NOMO-1 (cell line): ENCODE results near the gene DIP2C.

Source experiments
- DNase-seq, 2 experiments: peaks; one replicate each; lab custom pipeline; 2025; ENCODE audit not compliant: unreplicated experiment in 2 of 2; lab: John Stamatoyannopoulos, UW

Gene DIP2C

DNA sequence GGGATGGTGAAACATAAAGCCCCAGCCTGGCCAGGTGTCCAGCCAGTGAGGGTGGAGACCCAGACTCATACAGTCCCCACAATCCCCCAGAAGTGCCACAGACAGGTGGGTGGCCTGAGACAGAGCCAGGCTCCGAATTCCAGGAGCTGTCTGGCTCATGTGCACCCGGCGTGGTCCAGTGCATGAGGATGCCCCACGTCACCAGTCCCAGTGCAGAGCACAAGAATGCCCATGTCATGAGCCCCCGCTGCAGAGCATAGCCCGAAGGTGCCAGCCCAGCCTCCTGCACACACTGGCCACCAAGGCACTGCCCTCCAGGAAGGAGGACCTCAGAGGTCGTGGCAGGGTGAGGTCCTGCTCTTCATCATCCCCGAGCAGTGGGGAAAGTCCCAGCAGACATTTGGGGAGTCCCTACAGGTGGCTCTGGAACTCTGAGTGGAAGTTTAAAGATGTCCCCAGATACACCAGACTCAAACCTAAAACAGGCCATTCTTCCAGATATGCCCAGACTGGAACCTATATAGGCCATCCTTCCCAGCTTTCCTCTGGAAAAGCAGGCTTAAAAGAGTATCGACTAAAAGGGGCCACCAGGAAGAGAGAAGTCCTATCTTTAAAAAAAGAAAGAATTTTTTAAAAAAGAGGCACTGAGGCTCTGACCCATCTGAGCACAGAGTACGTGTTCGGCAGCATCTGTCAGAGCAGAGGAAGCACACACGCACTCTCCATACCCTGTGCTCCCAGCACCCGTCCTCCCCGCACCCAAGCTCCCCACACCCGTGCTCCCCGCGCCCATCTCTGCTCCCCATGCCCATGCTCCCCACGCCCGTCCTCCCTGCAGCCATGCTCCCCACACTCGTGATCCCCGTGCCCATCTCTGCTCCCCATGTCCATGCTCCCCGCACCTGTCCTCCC is 11.5 kb downstream of the DIP2C start:
- no peak for DNase-seq

DNA sequence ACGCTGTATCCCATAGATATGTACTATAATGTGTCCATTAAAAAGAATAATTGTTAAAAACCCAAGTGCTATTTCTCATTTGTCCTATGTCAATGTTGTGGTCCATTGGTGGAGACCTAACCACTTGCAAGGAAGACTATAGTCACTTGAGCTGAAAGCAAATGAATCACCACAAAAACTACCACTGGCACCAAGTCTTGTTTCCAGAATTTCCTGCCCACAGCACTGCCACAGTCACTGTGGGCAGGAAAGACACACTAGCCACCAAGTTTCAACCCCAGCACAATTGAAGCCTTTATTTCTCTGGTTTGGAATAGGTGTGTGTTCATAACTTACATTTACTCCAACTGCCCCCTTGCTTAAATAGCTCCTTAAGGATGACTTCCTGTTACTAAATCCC is 12.4 kb downstream of the DIP2C start:
- no peak for DNase-seq

DNA sequence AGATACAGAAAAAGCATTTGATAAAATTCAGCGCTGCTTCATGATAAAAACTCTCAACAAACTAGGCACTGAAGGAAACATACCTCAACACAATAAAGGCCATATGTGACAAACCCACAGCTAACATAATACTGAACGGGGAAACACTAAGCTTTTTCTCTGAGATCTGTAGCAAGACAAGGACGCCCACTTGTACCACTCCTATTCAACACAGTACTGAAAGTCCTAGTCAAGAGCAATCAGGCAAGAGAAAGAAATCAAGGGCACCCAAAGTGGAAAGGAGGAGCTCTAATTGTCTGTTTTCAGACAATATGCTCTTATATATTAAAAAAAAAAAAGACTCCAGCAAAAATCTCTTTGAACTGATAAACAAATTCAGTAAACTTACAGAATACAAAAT is 13.3 kb downstream of the DIP2C start:
- no peak for DNase-seq

DNA sequence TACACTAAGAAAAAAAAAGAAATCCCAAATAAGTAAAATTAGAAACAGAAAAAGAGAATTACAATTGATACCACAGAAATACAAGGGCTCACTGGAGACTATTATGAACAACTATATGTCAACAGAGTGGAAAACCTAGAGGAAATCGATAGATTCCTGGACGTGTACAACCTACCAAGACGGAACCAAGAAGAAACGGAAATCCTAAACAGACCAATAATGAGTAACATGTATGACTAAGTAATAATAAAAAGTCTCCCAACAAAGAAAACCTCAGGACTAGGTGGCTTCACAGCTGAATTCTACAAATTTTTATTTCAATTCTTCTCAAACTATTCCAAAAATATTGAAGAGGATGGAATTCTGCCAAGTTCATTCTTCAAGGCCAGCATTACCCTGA is 13.9 kb downstream of the DIP2C start:
- DNase-seq: no peak

DNA sequence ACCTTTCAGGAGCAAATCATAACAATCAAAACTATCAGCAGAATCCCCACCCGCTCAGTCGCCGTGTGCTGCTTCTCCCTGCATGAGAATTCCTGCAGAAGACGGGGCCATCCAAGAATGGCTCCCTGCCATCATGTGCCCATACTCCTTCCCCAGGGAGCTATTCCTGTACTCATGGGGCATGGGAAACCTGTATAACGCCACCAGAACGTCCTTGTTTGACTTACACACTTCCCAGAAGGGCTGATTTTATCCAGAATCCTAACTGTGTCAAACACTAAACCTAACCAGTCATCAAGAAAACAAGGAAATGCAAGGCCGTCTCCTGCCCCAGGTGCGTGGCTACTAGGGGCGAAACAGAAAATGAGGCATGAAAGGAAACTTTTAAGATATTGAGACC is 16.0 kb downstream of the DIP2C start:
- DNase-seq: no peak

DNA sequence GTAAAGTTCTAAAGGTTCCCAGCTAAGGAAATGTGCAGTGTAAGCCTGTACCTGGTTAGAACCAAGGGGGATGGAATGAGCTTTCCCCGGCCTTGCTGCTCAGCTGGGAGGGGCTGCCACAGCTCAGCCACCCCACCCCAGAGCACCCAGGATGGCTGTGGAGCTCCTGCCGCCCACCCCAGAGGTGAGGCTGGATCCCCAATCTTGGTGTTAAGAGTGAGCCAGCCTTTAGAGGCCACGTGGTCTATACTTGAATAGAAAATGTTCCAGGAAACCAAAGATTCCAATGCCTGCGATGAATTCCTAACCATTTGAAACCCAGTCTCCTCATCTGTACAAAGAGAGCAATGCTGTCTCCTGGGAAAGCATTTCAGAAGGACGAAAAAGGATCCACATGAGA is 16.5 kb downstream of the DIP2C start:
- no peak for DNase-seq

DNA sequence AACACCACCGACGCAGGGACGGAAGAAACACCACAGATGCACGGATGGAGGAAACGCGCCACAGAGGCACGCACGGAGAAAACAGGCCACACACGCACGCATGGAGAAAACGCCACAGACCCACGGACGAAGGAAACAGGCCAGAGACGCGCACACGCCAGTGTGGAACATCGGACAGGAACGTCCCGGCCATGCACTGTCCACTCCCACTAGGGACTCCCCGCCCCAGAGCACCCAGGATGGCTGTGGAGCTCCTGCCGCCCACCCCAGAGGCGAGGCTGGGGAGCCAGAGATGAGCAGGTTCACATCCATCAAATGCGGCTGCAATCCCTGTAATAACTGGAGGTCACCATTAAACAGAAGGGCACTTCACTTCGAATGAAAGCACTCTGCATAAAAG is 17.3 kb downstream of the DIP2C start:
- DNase-seq: no peak

DNA sequence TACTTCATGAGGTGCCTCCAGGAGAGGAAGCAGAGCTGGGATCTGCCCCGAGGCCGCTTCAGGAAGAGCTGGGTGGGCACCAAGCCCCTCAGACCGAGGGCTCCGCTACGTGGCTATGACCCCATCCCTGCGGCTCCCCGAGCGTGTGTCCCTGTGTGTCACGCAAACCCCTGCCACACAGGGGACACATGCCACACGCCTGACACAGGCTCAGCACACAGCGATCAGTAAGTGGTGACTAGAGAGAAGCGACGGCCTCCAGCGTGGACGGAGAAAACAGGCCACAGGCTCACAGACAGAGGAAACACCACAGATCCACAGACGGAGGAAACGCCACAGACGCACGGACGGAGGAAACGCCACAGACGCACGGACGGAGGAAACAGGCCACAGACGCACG is 18.5 kb downstream of the DIP2C start:
- no peak for DNase-seq

DNA sequence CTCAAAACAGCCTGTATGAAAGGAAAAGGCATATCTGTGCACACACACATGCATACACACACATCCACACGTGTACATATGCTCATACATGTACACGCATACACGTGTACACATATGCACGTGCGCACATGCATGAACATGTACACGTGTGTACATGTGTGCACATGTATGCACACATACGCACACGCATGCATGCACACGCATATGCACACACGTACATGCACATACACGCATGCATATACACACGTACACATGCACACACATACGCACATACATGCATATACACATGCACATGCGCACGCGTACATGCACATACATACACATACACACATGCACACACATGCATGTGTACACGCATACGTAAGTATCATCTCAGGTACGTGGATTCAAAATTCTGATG is 19.4 kb downstream of the DIP2C start:
- DNase-seq: no peak

DNA sequence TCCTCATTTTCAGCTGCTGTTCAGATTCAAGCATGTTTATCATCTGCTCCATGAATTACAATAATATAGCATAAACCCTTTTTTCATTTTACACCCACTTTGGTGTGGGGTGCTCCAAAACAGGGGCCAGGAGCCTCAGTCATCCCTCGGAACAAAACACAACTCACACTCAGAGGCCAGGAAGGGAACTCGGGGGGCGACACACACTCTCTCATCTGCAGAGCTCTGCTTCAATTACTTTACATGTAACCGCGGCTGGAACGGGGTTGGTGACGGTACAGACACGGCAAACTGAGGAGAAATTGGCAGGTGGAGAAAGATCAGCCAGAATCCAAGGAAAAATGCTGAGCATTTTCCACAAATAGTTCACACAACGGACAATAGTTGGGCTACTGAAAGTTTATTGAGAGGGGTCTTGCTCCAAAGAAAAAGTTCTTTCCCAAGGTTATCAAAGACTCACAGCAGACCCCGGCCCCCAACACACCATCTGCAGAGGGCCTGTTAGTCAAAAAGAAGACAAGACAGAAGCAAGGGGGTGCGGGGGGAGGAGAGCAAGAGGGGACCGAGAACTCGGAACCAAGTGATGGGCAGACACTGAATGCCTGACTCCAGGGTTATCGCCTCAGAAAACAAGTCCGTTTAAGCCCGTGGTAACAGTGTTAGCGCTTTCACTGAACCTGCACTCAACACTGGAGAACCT is 20.5 kb downstream of the DIP2C start:
- peak in 1 of 2 experiments; percentile 62 for DNase-seq

DNA sequence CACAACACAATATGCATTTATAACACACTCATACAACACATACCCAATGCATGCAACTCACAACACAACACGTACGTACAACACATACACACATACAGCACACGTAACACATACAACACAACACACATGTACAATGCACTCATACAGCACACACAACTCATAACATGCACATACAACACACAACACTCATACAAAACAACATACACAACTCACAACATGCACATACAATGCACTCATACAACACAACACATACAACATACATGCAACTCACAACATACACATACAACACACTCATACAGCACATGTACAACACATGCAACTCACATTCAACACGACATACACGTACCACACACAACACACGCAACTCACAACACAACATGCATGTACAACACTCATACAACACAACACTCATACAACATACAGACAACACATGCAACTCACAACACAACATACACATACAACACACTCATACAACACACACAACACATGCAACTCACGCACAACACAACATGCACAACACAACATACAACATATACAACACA is 21.8 kb downstream of the DIP2C start:
- DNase-seq: no peak

DNA sequence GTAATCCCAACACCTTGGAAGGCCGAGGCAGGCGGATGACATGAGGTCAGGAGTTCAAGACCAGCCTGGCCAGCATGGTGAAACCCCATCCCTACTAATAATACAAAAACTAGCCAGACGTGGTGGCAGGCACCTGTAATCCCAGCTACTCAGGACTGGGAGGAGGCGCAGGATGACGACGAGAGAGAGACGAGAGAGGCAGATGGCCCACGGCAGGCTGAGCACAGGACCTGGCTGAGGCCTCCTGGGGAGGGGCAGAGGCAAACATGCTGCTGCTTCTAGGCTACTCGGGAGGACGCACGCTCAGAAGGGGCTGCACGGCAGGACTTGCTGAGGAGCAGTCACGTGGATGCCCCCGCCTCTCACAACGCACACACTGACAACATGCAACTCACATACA is 22.4 kb downstream of the DIP2C start:
- DNase-seq: no peak

DNA sequence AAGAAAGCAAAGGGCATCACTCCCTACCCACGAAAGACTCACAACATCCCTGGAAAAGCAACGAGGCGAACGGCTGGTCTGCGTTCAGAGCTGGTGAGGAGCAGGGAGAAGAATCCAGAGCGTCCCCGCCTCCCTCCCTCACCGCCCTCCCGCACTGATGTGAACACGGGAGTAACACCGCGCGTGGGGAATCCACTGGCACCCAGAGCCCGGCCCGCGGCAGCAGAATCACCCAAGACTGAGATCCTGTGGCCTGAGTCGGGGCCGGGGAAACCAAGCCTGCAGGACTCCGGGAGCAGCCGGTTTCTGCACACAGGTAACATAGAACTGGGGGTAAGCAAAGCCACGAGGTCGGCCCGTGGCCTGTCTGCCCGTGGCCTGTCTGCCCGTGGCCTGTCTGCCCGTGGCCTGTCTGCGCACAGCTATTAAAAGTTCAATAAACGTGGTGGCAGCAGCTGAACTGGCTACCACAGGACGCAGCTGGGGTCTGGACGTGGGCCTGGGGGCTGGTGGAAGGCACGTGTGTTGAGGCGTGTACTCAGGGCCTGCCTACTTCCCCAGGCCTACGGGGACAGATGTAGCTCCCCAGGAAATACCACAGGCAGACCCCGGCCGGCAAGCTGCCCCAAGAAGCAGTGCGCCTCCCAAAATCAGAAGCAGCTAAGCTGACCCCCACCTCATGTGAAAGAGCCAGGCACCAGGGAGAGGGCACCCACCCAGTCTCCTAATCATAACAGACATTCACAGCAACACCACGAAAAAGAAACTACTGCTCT is 23.0 kb downstream of the DIP2C start:
- no peak for DNase-seq

DNA sequence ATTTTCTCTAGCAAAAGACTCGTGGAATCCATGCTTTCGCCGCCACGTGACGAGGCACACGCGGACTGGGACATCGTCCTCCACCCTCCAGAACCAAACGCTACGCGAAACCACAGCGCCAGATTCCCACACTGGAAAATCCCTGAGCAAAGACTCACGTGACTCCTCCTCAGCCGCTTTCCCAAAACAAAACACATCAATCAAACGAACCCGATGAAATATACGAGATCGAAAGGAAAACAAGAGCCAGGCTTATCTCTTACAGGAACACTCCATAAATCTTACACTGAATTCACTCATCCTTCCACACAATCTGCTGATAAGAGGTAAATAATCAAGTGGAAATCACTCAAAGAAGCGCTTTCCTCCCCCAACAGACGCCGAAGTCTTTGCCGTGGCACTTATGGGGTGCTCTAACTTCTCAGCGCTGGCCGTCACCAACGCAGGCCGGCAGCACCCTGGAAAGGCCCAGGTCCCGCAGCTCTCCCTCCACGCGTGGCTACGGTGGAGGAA is 23.8 kb downstream of the DIP2C start:
- no peak for DNase-seq

DNA sequence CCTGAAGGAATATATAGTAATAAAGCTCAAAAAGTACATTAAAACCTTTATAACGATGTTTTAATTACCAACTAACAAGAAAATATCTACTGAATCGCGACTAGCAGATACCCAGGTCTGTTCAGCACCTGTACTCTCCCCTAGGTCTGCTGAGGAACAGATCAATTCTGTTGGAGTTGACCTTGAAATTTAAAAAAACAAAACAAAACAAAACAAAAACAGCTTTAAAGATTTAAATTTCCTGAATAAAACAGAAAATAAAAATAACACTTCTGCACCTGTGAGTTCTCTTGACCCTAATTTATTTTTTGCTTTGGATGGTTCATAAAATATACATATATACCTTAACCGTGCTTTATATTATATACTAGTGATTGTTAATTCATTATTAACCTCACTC is 24.6 kb downstream of the DIP2C start:
- no peak for DNase-seq

DNA sequence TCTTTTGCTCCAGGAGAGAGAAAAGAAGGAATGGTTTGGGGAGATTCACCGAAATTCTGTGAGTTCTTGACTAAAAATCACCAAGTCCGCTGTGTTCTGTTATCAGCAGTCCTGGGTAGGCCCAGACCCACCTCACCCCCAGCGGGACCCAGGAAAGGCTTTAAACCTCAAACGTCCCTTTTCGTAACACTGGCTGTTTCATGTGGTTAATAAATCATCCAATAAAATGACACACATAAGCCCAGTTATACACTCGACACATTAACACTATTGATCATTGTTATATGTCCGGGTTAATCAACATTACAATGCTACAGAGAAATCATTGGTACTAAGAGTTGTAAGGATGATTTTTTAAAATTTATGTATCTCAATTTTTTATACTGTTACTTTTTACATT is 25.2 kb downstream of the DIP2C start:
- DNase-seq: no peak

DNA sequence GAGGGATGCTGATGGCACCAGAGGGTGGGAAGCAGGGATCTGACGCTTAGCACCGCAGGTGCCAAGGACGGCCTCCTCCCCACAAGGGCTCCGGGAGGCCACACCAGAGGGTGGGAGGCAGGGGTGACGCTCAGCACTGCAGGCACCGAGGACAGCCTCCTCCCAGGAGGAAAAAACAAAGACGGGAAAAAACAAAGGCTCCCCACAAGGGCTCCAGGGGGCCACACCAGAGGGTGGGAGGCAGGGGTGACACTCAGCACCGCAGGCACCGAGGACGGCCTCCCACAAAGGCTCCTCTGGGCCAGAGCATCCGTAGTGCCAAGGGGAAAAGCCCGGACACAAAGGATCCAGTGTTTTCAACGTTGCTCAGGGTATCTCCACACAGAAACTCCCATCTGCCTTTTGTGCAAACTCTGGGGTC is 25.6 kb downstream of the DIP2C start:
- no peak for DNase-seq

DNA sequence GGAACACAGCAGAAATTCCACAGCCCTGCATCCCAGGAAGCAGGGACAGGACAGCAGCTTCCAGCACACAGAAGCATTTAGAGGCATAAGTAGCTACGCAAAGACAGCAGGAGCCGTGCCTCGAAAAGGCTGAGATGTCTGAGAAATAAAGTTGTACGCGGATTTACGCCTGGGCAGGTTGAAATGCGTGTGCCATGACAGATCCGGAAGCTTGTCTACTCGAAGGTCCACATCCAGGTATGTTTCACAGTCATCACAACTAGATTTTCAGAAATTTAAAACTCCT is 26.1 kb downstream of the DIP2C start:
- no peak for DNase-seq

DNA sequence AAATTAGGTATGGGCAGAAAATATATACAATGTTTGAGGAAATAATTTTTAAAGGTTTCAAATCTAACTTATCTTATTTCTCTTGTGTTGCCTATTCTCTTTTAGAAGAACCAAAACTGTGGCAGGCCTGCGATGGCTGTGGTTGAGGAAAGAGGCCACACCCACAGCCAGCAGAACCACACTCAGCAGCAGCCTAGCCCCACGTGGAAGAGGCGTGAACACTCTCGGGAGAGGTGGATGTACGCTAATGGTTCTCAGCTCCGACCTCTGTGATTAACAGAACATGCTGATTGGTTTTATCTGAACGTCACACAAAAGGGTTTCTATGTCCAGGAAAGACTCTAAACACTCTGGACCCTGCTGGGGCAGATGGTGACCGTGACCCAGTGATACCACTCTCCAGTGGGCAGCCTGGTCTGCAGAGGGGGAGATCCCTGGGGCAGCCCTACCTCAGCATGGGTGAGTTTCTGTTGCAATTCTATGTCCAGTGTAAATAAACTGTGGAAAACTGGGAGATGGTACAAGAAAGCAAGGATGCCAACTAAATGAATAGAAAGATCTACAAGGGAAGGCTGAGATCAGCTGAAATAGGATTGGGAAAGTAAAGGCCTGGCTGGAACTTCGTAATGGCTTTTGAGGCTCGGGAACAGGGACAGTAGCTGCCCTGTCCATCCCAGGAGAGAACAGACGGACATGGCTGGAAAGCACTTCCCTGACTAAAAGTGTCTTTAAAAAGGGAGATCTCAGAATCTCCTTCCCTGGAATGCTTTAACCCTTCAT is 26.6 kb downstream of the DIP2C start:
- DNase-seq: no peak

DNA sequence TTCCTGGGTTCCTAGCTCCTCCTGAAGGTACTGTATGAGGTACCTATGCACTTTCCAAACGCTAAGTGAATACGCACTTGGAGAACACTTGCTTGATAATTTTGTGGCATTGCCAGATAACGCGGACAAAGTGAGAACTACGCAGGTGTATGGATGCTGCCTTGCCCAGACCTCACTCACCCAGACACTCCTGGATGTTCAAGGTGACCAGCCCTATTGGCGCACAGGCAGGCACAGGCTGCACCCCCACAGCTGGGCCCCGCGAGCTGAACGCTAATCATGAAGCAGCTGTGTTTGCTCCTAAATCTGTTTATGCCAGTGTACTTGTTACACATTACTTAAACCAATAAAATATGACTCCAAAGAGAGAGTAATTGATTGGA is 27.3 kb downstream of the DIP2C start:
- no peak for DNase-seq
